Neural crest cell (in vitro differentiated cells): ENCODE data around the gene BCAN. TPM values are rescaled to one million over a fixed set of nuclear protein-coding genes. Genes with fewer than 3 reads are reported as not detected.

Source experiments
- DNase-seq: peaks from one replicate; pipeline ENCODE4 v3.0.0; 2021; ENCODE audit warnings: low read depth, mixed read lengths, low spot score
- H3K27ac Mint-ChIP-seq: one replicate; pipeline ENCODE4 v1.8.0; 2021; ENCODE audit warnings: mild to moderate bottlenecking, mixed read lengths; ENCODE audit not compliant: unreplicated experiment
- H3K27me3 Mint-ChIP-seq: 2 replicates; pipeline ENCODE4 v1.8.0; 2021; ENCODE audit warnings: low read depth, mild to moderate bottlenecking, mixed read lengths
- H3K36me3 Mint-ChIP-seq: 2 replicates; pipeline ENCODE4 v1.8.0; 2021; ENCODE audit warnings: low read depth, mild to moderate bottlenecking, mixed read lengths
- H3K4me1 Mint-ChIP-seq: 2 replicates; pipeline ENCODE4 v1.8.0; 2021; ENCODE audit warnings: mixed read lengths
- H3K4me3 Mint-ChIP-seq: one replicate; pipeline ENCODE4 v1.8.0; 2021; ENCODE audit warnings: mild to moderate bottlenecking, mixed read lengths
- H3K9me3 Mint-ChIP-seq: 2 replicates; pipeline ENCODE4 v1.8.0; 2021; ENCODE audit warnings: mixed read lengths
- total RNA-seq: library from RNA; stranded (reverse); gene quantifications from 2 replicates; pipeline ENCODE4 v1.2.1, GENCODE V29; 2021
- TF ChIP-seq, protein P1 (sequence below): fragments of 200-600 bp; sonication (generic); conservative IDR thresholded peaks from 2 replicates; pipeline ENCODE4 v1.5.0; 2021; ENCODE audit warnings: antibody characterized with exemption, mild to moderate bottlenecking

BCAN gene
- total RNA-seq, 1 donor from 2014 or later: 2.4 TPM

DNA sequence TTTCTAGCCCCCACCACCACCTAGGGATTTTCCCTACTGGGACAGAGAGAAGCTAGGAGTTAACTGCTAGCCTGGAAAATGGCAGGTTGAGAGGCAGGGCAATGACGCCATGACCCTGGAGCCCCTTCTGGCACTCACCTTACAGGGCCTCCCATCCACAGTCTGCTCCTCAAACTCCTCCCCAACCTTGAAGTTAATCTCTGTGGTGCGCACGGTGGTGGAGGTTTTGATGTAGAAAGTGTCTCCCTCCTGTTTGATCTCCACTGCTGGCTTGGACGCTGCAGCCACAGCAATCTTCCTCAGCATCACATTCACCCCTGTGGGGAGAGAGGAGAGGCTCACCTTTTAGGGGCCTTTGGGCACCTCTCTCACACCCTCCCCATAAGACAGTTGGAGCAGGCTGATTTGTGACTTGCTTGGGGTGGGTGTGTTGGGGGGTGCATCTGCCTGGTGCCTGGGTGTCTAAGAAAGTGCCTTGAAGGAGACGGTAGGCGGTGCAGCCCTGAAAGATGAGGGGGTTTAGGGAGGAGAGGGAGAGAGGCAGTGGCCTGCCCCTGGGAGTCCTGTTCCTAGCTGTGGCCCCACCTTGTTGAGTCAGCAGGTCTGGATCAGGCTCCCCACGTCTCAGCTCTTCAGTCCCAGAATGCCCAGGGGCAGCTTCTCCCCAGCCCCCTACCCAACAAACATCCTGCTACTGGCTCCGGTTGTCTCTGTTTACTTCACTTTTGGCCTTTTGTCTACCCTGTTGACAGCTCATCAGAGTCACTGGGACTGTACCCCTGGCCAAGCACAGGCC, 59.0 kb downstream of the BCAN start:
- TF ChIP-seq, protein P1, sequence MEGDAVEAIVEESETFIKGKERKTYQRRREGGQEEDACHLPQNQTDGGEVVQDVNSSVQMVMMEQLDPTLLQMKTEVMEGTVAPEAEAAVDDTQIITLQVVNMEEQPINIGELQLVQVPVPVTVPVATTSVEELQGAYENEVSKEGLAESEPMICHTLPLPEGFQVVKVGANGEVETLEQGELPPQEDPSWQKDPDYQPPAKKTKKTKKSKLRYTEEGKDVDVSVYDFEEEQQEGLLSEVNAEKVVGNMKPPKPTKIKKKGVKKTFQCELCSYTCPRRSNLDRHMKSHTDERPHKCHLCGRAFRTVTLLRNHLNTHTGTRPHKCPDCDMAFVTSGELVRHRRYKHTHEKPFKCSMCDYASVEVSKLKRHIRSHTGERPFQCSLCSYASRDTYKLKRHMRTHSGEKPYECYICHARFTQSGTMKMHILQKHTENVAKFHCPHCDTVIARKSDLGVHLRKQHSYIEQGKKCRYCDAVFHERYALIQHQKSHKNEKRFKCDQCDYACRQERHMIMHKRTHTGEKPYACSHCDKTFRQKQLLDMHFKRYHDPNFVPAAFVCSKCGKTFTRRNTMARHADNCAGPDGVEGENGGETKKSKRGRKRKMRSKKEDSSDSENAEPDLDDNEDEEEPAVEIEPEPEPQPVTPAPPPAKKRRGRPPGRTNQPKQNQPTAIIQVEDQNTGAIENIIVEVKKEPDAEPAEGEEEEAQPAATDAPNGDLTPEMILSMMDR: no peak
- Mint-ChIP-seq H3K36me3 (peaks cover 26% of the 10 kb centered on the region), H3K27me3 (peaks cover 21% of the 10 kb centered on the region), H3K9me3 (no peaks in the 10 kb centered on the region), H3K4me1 (peaks cover 71% of the 10 kb centered on the region), H3K27ac (peak overlapping the region; percentile 50), H3K4me3 (peak overlapping the region; percentile 72)
- no peak for DNase-seq

DNA sequence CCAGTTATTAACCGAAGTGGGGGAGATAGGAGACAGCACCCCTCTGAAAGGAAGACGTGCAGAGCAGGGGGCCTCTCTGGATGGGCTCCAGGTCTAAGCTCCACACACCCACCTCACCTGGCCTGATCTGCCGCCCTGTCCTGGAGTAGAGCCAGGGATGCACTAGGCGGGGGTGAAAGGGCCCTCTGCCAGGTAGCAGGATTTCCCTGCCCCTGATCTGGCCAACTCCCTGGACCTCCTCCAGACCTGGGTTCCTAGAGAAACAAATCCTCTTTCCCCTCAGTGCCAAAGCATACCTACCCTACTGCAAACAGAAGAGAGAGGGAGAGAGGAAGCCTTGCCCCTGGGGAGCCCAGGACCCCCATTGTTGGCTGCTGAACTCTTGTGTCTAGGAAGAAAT, 61.4 kb downstream of the BCAN start:
- peaks cover 29% of the 10 kb centered on the region for H3K27me3 Mint-ChIP-seq
- H3K9me3 Mint-ChIP-seq: no peaks in the 10 kb centered on the region
- H3K4me1 Mint-ChIP-seq: peaks cover 77% of the 10 kb centered on the region
- TF ChIP-seq, protein P1: no peak
- no peak for DNase-seq
- H3K4me3 Mint-ChIP-seq: peak overlapping the region; percentile 95
- H3K36me3 Mint-ChIP-seq: peaks cover 22% of the 10 kb centered on the region
- H3K27ac Mint-ChIP-seq: no peak overlapping the region

DNA sequence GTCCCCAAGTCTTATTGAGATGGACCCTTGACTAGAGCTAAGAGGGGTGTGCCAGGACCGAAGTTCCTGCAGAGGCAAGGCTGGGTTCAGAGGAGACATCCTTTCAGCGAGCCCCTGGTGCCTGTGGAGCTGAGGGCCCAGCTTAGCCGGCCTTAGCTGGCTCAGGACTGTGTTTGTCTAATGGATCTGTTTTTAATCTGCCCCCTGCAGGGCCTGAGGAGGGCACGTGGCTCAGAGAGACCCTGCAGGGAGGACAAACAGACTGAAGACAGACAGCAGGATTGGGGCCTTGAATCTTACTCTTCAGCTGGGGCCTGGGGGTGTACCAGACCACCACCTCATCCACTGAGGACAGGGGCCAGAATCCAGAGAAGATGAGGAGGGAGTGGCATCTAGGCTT, 61.8 kb downstream of the BCAN start:
- Mint-ChIP-seq H3K27me3 (peaks cover 33% of the 10 kb centered on the region), H3K27ac (peak overlapping the region; percentile 86), H3K4me3 (peak overlapping the region; percentile 95), H3K9me3 (no peaks in the 10 kb centered on the region), H3K4me1 (peaks cover 79% of the 10 kb centered on the region), H3K36me3 (peaks cover 18% of the 10 kb centered on the region)
- TF ChIP-seq, protein P1: no peak
- no peak for DNase-seq

DNA sequence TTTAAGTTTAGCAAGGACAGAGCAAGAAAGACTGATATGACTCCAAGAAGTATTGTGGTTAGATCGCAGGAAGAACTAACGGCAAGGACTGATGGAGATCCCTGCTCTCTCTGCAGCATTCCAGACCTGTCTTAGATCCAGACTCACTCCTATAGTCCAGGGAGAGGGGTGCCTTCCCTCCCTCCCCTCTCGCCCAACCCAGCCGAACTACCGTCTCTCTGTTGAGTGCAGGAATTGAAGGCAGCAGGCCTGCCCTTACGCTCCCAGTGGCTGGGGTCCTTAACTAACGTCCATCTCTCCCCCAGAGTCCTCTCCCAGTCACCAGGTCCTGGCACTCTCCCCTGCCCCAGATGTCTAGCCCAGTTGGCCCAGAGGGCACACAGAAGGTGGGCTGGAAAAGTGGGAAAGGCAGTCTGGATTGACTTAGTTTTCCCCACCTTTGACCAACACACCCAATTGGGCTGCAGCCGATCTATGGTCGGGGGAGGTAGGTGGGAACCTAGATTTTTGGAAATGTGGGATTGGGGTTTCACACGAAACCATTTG, 62.3 kb downstream of the BCAN start:
- Mint-ChIP-seq H3K27ac (peak overlapping the region; percentile 86), H3K36me3 (peaks cover 14% of the 10 kb centered on the region), H3K4me1 (peaks cover 79% of the 10 kb centered on the region), H3K9me3 (no peaks in the 10 kb centered on the region), H3K27me3 (peaks cover 33% of the 10 kb centered on the region), H3K4me3 (peak overlapping the region; percentile 95)
- TF ChIP-seq, protein P1: no peak
- DNase-seq: no peak

DNA sequence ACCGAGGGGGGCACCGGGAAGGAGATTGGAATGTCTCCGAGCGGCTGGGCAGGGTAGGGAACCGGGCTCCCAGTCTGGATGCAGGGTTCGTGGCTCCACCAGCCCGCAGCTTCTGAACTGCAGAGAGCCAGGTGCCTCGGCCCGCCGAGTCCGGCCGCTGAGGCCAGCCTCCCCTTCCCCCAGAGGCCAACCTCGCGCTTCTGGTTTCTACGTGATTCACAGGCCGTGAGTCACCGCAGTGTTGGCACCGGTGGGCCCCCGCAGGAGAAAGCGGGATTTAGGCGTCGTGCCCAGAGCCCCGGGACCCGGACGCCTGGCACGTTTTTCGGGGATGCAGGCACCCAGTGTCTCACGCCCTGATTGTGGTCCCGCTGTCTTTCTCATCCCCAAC, 63.0 kb downstream of the BCAN start:
- H3K36me3 Mint-ChIP-seq: peaks cover 7% of the 10 kb centered on the region
- peak overlapping the region; percentile 95 for H3K4me3 Mint-ChIP-seq
- no peak for DNase-seq
- peaks cover 30% of the 10 kb centered on the region for H3K27me3 Mint-ChIP-seq
- H3K9me3 Mint-ChIP-seq: no peaks in the 10 kb centered on the region
- H3K4me1 Mint-ChIP-seq: peaks cover 79% of the 10 kb centered on the region
- TF ChIP-seq, protein P1: no peak
- peak overlapping the region; percentile 50 for H3K27ac Mint-ChIP-seq
